GM23338 (cell line): Measurements from ENCODE around the gene SIK2. TPM values are rescaled to one million over a fixed set of nuclear protein-coding genes. Genes with fewer than 3 reads are reported as not detected.

Source experiments
- ATAC-seq: fragments of 200-7000 bp; cut with Tn5 transposase; 3 replicates; pipeline ENCODE4 v1.9.1; 2020
- DNase-seq: peaks from one replicate; pipeline ENCODE4 v3.0.0-alpha.2; 2015; ENCODE audit warnings: low spot score
- H2AFZ ChIP-seq: fragments of 200-600 bp; sonication (generic); 2 replicates; pipeline ENCODE4 v1.8.0; 2016; ENCODE audit warnings: antibody characterized with exemption, mild to moderate bottlenecking, moderate library complexity
- H3F3A ChIP-seq: fragments of 200-600 bp; sonication (generic); replicated peaks from 2 replicates; pipeline ENCODE4 v1.8.0; 2017; ENCODE audit warnings: antibody characterized with exemption, mixed run types, low read depth
- H3K27ac ChIP-seq: fragments of 200-600 bp; sonication (generic); 2 replicates; pipeline ENCODE4 v1.6.1; 2016; ENCODE audit warnings: low read depth
- H3K27me3 ChIP-seq: fragments of 200-600 bp; sonication (generic); 2 replicates; pipeline ENCODE4 v1.8.0; 2016; ENCODE audit warnings: mild to moderate bottlenecking, mixed run types, moderate library complexity; ENCODE audit not compliant: insufficient read depth
- H3K36me3 ChIP-seq: fragments of 200-600 bp; sonication (generic); 2 replicates; pipeline ENCODE4 v1.8.0; 2016; ENCODE audit warnings: mild to moderate bottlenecking; ENCODE audit not compliant: insufficient read depth
- H3K4me1 ChIP-seq: fragments of 200-600 bp; sonication (generic); 2 replicates; pipeline ENCODE4 v1.8.0; 2016; ENCODE audit warnings: mild to moderate bottlenecking, moderate library complexity; ENCODE audit not compliant: insufficient read depth
- H3K4me2 ChIP-seq: fragments of 200-600 bp; sonication (generic); 2 replicates; pipeline ENCODE4 v1.7.1; 2017; ENCODE audit warnings: mixed run types
- H3K4me3 ChIP-seq: fragments of 200-600 bp; sonication (generic); 2 replicates; pipeline ENCODE4 v1.6.1; 2016; ENCODE audit warnings: mixed run types
- H3K79me2 ChIP-seq: fragments of 200-600 bp; sonication (generic); replicated peaks from 2 replicates; pipeline ENCODE4 v1.8.0; 2017; ENCODE audit warnings: mild to moderate bottlenecking; ENCODE audit not compliant: insufficient read depth
- H3K9me2 ChIP-seq: fragments of 200-600 bp; sonication (generic); 2 replicates; pipeline ENCODE4 v1.8.0; 2017; ENCODE audit not compliant: insufficient read depth
- H4K20me1 ChIP-seq: fragments of 200-600 bp; sonication (generic); replicated peaks from 2 replicates; pipeline ENCODE4 v1.8.0; 2017; ENCODE audit warnings: mild to moderate bottlenecking; ENCODE audit not compliant: insufficient read depth
- H3K27ac Mint-ChIP-seq: 2 replicates; pipeline ENCODE4 v1.8.0; 2020; ENCODE audit warnings: inconsistent platforms, mild to moderate bottlenecking, moderate library complexity, mixed read lengths
- H3K27me3 Mint-ChIP-seq: 3 replicates; pipeline ENCODE4 v1.8.0; 2022; ENCODE audit warnings: low read depth, mild to moderate bottlenecking, moderate library complexity, mixed read lengths, inconsistent platforms; ENCODE audit not compliant: insufficient read depth, poor library complexity
- H3K36me3 Mint-ChIP-seq: 3 replicates; pipeline ENCODE4 v1.8.0; 2021; ENCODE audit warnings: low read depth, mild to moderate bottlenecking, inconsistent platforms, moderate library complexity, mixed read lengths
- H3K4me1 Mint-ChIP-seq: 3 replicates; pipeline ENCODE4 v1.8.0; 2020; ENCODE audit warnings: mild to moderate bottlenecking, inconsistent platforms, mixed read lengths
- H3K4me3 Mint-ChIP-seq: 3 replicates; pipeline ENCODE4 v1.8.0; 2021; ENCODE audit warnings: moderate library complexity, mild to moderate bottlenecking, inconsistent platforms, mixed read lengths
- H3K9me3 Mint-ChIP-seq: 3 replicates; pipeline ENCODE4 v1.8.0; 2020; ENCODE audit warnings: moderate library complexity, mild to moderate bottlenecking, inconsistent platforms, mixed read lengths
- CREB1 ChIP-seq: fragments of 250-450 bp; sonication (Bioruptor Pico); IDR thresholded peaks from 2 replicates; pipeline ENCODE4 v1.5.0; 2020; ENCODE audit warnings: low read depth, mild to moderate bottlenecking, moderate library complexity
- CTCF ChIP-seq, 2 experiments: fragments of 200-600 bp in 1 of 2; sonication (generic) in 1 of 2; conservative IDR thresholded peaks; 2 replicates each; pipeline versions ENCODE4 v1.5.1 to v1.6.1; 2016 to 2017; ENCODE audit warnings: antibody characterized with exemption in 2 of 2, low read depth in 2 of 2, mild to moderate bottlenecking in 2 of 2, moderate library complexity in 1 of 2
- ETS1 ChIP-seq: IDR thresholded peaks from 2 replicates; pipeline ENCODE4 v1.6.1; 2016; ENCODE audit warnings: antibody characterized with exemption
- EZH2 ChIP-seq: fragments of 200-600 bp; sonication (generic); IDR thresholded peaks from one replicate; pipeline ENCODE4 v1.8.0; 2017; ENCODE audit warnings: antibody characterized with exemption, mild to moderate bottlenecking, low read depth; ENCODE audit not compliant: unreplicated experiment
- EZH2phosphoT487 ChIP-seq: fragments of 200-600 bp; sonication (generic); IDR thresholded peaks from one replicate; pipeline ENCODE4 v1.8.1; 2018; ENCODE audit warnings: antibody characterized with exemption; ENCODE audit not compliant: unreplicated experiment
- JUNB ChIP-seq: IDR thresholded peaks from one replicate; pipeline ENCODE4 v1.6.1; 2016; ENCODE audit warnings: antibody characterized with exemption; ENCODE audit not compliant: unreplicated experiment
- NANOG ChIP-seq: IDR thresholded peaks from 2 replicates; pipeline ENCODE4 v1.6.1; 2016; ENCODE audit warnings: antibody characterized with exemption, borderline replicate concordance
- POLR2AphosphoS5 ChIP-seq: IDR thresholded peaks from 2 replicates; pipeline ENCODE4 v1.6.1; 2016; ENCODE audit warnings: antibody characterized with exemption, low read depth
- REST ChIP-seq: IDR thresholded peaks from one replicate; pipeline ENCODE4 v1.6.1; 2018; ENCODE audit warnings: antibody characterized with exemption; ENCODE audit not compliant: unreplicated experiment
- STAT1 ChIP-seq: IDR thresholded peaks from one replicate; pipeline ENCODE4 v1.6.1; 2016; ENCODE audit warnings: antibody characterized with exemption; ENCODE audit not compliant: unreplicated experiment
- ZNF462 ChIP-seq: fragments of 250-450 bp; sonication (Bioruptor Pico); IDR thresholded peaks from 2 replicates; pipeline ENCODE4 v1.5.0; 2020; ENCODE audit warnings: mild to moderate bottlenecking, moderate library complexity
- polyA plus RNA-seq: library from polyadenylated mRNA; unstranded; fragments of >200 nt; fragmentation: Nextera tagmentation; extraction: Ambion mirVana; gene quantifications from 2 replicates; pipeline ENCODE4 v1.2.1, GENCODE V29; 2016
- total RNA-seq: library from RNA; depleted of rRNA; stranded (reverse); fragments of >200 nt; shearing (Covaris generic); gene quantifications from 2 replicates; pipeline ENCODE4 v1.2.3, GENCODE V29; 2014

SIK2 gene
- total and polyA plus RNA-seq, 2 experiments from 2014 or later: 2.3 to 6.7 TPM

- Mint-ChIP-seq H3K4me3 (no peak overlapping the region), H3K27ac (no peak overlapping the region), H3K36me3 (no peaks in the 10 kb centered on the region), H3K9me3 (no peaks in the 10 kb centered on the region), H3K27me3 (peaks cover under 1% of the 10 kb centered on the region), H3K4me1 (peaks cover 8% of the 10 kb centered on the region; the same call in 2 of the 3 replicates)
- H3K9me2 ChIP-seq: no peaks in the 10 kb centered on the region
- no peaks in the 10 kb centered on the region for H3F3A ChIP-seq
- no peak overlapping the region for H3K27ac ChIP-seq
- no peak for DNase-seq
- H3K4me2 ChIP-seq: no peak overlapping the region
- H2AFZ ChIP-seq: no peak overlapping the region
- no peaks in the 10 kb centered on the region for H3K36me3 ChIP-seq
- H3K79me2 ChIP-seq: no peaks in the 10 kb centered on the region
- TF ChIP-seq EZH2: no peak
- no peak for TF ChIP-seq EZH2phosphoT487
- no peak for TF ChIP-seq NANOG
- no peak for TF ChIP-seq STAT1
- no peak for TF ChIP-seq REST
- TF ChIP-seq ETS1: no peak
- TF ChIP-seq POLR2AphosphoS5: no peak
- no peak for TF ChIP-seq JUNB
- no peak for TF ChIP-seq ZNF462 (CRISPR knock-in tag)
- TF ChIP-seq CTCF (conservative IDR thresholded peaks at IDR 0.05; ENCODE audit: low read depth in 2 of 2): no peak
- TF ChIP-seq CREB1: no peak
- no peak overlapping the region for H3K4me3 ChIP-seq
- no peaks in the 10 kb centered on the region for H4K20me1 ChIP-seq
- no peaks in the 10 kb centered on the region for H3K27me3 ChIP-seq
- ATAC-seq: peak; percentile 60
- H3K4me1 ChIP-seq: peaks cover 6% of the 10 kb centered on the region; the same call in 1 of the 2 replicates
These were observed 91.1 kb downstream of the SIK2 start for GRCh38 chr11:111693224-111693937.
